GM21515 (cell line): ENCODE data around the gene STK32B.

Source experiments
- ATAC-seq: cut with Tn5 transposase; IDR thresholded peaks from one replicate; pipeline ENCODE4 v1.9.1; 2021; ENCODE audit not compliant: unreplicated experiment

Gene STK32B

DNA sequence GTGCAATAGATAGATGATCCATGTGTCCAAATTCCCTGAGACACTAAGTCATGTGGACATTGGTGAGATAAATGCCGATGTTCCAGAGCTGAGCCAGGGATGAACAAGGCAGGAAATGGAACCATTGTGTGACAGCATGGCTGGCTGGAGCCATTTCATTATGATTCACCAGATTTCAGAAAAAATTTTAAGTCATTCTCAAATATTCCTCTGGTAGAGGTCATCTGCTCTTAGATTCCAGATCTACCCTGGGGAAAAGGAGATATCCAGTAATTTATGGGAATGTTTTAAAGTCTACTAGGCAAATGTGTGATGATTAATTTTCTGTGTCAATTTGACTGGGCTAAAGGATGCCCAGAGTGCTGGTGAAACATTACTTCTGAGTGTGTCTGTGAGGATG lies 287.3 kb downstream of the STK32B start:
- no peak for ATAC-seq

DNA sequence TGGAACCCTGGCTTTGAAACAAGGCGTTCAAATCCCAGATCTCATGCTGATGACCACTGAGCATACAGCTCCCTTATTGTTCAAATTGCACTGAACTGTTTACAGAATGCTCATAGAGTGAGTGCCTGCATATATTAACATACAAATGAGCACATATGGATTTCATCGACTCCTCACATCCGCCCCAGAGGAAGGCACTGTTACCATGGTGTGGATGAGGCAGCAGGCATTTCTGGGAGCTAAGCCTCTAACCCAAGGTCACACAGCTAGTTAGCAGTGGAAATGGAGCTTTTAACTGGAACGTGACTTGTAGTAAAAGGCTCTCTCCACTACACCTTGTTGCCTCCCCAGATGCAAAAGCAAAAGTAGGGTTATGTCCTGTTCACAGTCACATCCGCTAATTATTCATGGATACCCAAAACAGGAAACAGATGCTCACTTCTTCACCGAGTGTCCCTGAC lies 289.7 kb downstream of the STK32B start:
- ATAC-seq, result no peak

GRCh38 chr4:5341526-5341925 lies 290.2 kb downstream of the STK32B start:
- ATAC-seq, result no peak

DNA sequence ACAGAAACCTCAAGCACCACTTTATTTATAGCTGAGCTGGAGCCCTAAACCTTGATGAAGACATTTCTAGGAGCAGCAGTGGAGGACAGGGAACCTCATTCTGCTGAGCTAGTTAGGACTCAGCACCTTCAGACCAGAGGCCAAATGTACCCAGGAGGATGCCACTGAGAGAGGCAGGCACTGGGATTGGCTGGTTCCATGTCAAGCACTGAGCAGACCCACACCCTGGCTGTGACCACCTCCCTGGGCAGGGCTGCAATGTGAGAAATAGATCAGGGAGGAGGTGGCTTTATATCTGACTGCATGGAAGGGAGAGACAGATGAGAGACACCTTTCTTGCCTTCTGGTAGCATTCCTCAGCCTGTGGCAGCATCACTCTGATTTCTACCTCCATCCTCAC lies 304.6 kb downstream of the STK32B start:
- ATAC-seq, result no peak

GRCh38 chr4:5357870-5358269 lies 306.6 kb downstream of the STK32B start:
- no peak for ATAC-seq

GRCh38 chr4:5361968-5362367 lies 310.7 kb downstream of the STK32B start:
- no peak for ATAC-seq

DNA sequence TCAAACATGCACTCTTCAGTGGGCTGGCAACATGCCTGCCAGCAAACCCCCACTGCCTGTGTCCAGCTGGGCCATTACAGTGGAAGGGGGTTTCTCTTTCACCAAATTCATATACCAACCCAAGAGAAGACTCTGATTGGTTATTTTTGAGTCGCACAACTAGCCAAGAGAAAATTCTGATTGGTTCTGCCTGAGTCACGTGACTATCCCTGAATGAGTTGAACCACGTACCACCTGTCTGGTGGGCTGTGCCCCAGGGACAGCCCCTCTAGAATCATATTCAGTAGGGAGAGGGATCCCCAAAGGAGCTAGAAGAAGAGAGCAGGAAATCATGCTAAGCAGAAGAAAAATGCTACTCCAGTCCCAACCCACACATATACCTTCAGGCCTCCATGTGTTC lies 313.1 kb downstream of the STK32B start:
- no peak for ATAC-seq

GRCh38 chr4:5365071-5366008 lies 314.1 kb downstream of the STK32B start:
- no peak for ATAC-seq

- no peak for ATAC-seq
Observed at GRCh38 chr4:5366009-5366386, 314.7 kb downstream of the STK32B start.

- no peak for ATAC-seq
Observed at GRCh38 chr4:5366421-5366820, 315.1 kb downstream of the STK32B start.

- no peak for ATAC-seq
Observed at GRCh38 chr4:5368426-5368825, 317.1 kb downstream of the STK32B start.

DNA sequence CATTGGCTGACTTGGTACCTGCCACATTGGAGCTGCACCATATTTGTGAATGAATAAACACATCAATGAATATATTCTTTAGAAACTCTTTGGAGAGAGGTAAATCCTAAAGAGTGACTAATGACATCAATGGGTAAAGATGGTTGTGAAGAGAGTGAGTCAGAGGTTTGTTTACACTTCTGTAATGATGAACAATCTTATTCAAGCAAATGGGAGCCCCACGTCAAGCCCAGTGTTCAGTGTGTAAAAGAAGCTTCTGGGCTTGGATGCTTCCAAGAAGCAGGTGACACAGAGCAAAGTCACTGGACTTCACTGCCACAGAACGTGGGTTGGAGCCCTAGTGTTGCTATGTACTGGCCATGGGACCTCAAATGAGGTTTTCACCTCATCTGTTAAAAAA lies 319.0 kb downstream of the STK32B start:
- ATAC-seq, result no peak

GRCh38 chr4:5371415-5372190 lies 320.3 kb downstream of the STK32B start:
- no peak for ATAC-seq

DNA sequence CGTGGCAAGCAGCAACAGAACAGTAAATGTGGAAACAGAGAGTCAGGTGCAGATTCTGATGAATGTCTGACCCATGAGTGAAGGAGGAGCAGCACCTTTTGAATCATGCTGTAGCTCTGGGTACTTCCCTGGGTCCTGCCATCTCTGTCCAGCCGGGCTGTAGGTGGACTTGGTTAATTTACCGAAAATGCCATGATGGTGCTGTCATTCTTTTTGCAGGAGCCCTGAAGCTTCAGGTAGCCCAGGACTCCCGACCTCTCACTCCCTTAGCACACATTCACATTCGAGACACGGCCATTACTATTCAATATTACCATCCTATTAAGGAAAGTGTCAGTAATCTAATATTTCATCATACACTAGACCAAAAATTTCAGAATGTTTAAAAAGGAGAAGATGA lies 320.9 kb downstream of the STK32B start:
- ATAC-seq, result no peak

DNA sequence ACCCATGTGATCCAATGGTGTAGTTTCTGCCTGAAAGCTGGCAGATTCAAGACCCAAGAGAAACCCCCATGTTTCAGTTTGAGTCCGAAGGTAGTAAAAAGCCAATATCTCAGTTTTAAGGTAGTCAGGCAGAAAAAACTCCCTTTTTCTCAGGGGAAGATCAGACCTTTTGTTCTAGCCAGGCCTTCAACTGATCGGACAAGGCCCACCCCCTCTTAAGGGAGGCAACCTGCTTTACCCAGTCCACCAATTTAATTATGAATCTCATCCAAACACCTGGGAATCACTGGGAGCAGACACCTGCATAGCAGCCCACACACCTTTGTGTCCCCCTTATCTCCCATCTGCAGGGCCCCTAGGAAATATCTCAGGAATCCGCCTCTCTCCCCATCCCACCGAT lies 322.0 kb downstream of the STK32B start:
- no peak for ATAC-seq

DNA sequence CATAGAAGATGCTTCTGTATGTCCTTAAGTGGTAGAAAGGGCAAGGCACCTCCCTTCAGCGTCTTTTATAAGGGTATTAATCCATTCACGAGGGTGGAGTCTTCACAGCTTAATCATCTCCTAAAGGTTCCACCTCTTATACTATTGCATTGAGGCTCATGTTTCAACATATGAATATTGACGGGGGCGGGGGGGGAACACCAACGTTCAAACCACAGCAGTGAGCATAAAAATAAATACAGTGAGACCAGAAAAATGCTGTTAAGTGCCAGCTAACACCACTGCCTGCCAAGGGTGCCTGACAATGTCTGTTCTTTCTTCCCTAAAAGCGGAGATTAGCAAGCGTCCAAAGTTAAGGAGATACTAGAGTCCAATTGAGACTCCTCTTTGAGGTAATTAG lies 323.3 kb downstream of the STK32B start:
- no peak for ATAC-seq

DNA sequence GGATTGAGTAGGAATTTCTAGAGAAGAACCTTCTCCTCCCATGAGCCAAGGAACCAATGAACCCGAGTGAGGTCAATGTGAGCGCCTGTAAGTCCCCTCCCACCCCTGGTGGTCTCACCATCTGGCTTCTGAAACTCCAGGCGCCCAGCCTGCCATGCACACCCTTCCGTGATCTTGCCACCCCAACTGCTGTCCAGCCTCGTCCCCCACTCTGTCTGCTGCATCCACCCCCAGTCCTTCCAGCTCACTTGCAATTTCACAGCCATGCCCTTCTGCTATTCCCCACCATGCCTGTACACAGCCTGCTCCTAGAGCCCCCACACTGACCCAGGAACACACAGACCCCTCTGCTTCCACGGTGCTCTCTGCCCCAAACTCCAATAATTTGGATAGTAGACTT lies 323.7 kb downstream of the STK32B start:
- no peak for ATAC-seq

DNA sequence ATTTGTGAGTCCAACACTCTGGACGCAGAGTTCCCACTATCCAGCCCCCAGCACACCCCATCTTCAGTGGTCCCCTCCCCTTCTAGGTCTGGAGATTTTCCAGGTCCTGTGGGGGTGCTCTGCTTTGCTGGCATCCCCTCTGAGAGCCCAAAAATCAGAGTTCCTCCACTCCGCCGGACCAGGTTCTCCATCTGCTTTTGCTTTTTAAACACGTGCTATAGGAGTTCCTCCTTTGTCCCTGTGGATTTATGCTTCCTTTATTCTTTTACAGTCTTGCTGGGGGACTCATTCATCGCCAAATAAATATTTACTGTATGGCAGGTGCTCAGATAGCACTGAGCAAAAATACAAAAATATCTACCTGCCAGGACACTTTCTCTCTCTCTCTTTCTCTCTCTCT lies 324.7 kb downstream of the STK32B start:
- no peak for ATAC-seq

- no peak for ATAC-seq
Observed at GRCh38 chr4:5378002-5378401, 326.7 kb downstream of the STK32B start.

DNA sequence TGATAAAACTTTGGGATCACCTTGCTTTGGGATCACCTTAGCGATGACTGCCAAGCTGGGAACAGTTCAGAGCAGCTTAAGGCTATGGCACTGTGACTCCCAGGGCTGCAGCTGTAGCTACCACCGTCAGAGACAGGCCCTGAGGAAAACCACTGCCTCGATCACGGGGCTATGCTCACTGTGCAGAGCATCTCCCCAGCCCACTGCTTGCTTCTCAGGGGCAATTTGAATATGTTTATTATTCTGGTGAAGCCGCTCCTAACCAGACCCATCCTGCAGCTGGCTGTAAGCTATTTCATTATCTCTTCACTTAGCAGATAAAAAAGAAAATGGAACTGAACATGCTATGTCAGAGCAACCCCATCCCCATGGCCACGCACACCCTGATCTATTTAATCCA lies 328.6 kb downstream of the STK32B start:
- ATAC-seq, result no peak

DNA sequence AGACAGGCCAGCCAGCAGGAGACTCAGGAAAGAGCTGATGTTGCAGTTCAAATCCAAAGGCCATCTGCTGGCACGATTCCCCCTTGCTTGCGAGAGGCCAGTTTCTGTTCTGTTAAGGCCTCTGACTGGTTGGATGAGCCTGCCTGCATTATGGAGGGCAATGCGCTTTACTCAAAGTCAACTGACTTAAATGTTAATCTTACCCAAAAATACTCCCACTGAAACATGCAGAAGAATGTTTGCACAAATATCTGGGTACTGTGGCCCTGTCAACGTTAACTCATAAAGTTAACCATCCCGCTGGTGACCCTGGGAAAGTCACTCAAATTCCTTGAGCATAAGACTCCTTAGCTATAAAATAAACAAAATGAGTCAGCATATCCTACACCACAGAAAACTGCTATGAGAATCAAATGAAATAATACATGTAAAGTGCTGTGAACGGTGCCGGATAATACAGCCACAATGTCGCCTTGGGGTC lies 330.7 kb downstream of the STK32B start:
- no peak for ATAC-seq
